ENCODE results near the gene RNF223. TPM values are rescaled to one million over a fixed set of nuclear protein-coding genes. Genes with fewer than 3 reads are reported as not detected.

The RNF223 gene
- total and polyA plus RNA-seq, 2 of the 13 experiments (the other 11 are each of a cell fraction or from before 2014, with no cell fraction given) = 0.03 TPM; not detected in 1

DNA sequence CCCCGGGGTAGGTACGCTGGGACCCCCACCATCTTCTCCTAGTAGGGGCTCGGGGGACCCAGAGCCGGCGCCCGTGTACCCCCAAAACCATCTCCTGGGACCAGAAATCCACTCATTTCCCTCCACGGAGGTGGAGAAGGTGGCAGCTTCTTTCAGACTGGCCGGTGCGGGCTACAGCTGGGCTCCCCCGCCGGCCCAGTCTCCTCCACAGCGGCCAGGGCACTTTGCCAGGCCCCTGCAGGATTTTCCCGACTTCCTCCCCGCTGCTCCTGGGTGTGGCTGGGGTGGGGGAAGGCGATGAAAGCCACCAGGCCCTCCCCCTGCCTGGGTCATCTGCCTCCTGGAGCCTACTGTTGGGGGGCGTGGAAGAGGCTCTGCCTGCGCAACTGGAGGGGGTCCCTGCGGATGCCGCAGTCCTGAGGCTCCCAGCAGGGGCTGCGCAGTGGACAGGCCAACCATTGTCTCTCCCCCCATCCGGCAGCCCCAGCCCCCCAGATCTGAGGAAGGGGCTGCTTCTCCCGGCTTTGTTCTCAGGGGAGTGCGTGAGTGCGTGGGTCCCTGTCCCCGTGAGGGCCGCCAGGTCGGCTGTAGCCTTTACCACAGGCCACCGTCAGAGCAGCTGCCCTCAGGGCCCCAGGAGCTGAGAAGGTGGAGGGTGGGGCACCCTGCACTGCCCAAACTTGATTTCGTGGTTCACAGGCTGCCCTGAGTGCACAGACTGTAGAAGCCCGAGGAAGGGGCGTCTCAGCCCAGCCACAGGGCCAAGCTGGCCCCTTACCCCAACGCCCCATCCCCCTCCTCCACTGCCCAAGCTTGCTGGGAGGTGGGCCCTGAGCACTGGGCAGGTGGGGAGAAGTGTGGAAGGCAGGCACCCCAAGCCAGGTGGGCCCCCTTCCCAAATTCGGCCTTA is 52.8 kb downstream of the RNF223 start:
- intact Hi-C loops (cut with micrococcal nuclease; ENCODE audit: unreplicated experiment) = no loop called here
- Histone ChIP-seq H3K4me2 (ENCODE audit: low read depth, low read length) (peak overlapping the region; percentile 90), H3K27ac (ENCODE audit: extremely low read length, insufficient read depth, low read length) (no peak overlapping the region), H3K4me1 (ENCODE audit: insufficient read depth, low read length) (peaks cover 73% of the 10 kb centered on the region), H3K9me3 (ENCODE audit: low read length) (no peaks in the 10 kb centered on the region), H4K20me1 (ENCODE audit: insufficient read depth, low read length) (peaks cover 31% of the 10 kb centered on the region; the same call in 1 of the 2 replicates), H3K79me2 (ENCODE audit: insufficient read depth, low read length) (peaks cover 23% of the 10 kb centered on the region), H2AFZ (ENCODE audit: low read length) (no peak overlapping the region), H3K9ac (ENCODE audit: insufficient read depth, low read depth, low read length) (peak overlapping the region; percentile 78; the same call in 1 of the 2 replicates), H3K36me3 (replicated peaks in 1 of 2; ENCODE audit: control insufficient read depth in 1 of 2, insufficient read depth in 2 of 2, low read length in 2 of 2) (peaks cover 4 to 10% of the 10 kb centered on the region in 2 experiments; a peak in 3 of 5 replicates), H3K4me3 (replicated peaks in 1 of 3; ENCODE audit: insufficient read depth in 1 of 3, low read depth in 2 of 3, low read length in 3 of 3) (peak overlapping the region; percentile 66 to 83 (median 79)), H3K27me3 (ENCODE audit: control insufficient read depth in 1 of 2, insufficient read depth in 2 of 2, low read length in 2 of 2) (no peaks in the 10 kb centered on the region)
- POLR2A ChIA-PET = interaction anchor here (1.2 to 1.8 kb wide), 3 partner anchors 15 to 43 kb away, joined by 4 to 6 read pairs (median 4); no protein-coding TSS in a partner anchor
- CTCF ChIA-PET (ENCODE audit: low intra/inter-chr PET ratio, low total read pairs) = no interaction called here
- DNase-seq (ENCODE audit: low spot score) = no peak
- in situ Hi-C loops (cut with HindIII; ENCODE audit: extremely low pct_ligation_motif_present, low pct_unique_long_range_greater_than_20kb) = loop anchor here (5.0 kb wide), 1 partner anchor 36 kb away; no protein-coding TSS in a partner anchor
- BruUV-seq (replicated peaks) = no TSS peak
- no peak for FAIRE-seq
- ATAC-seq = no peak
- 38% methylated on average over 17 of the region's 33 CpGs for WGBS (ENCODE audit: low lambda C conversion rate)
- TF ChIP-seq JARID2 (CRISPR knock-in tag; IDR thresholded peaks at IDR 0.05; ENCODE audit: insufficient replicate concordance) (no peak), KDM6A (CRISPR knock-in tag; IDR thresholded peaks at IDR 0.05; ENCODE audit: low read depth) (no peak), ZBTB1 (CRISPR knock-in tag; IDR thresholded peaks at IDR 0.05; ENCODE audit: borderline replicate concordance) (no peak), ZNF768 (CRISPR knock-in tag; IDR thresholded peaks at IDR 0.05) (no peak), RFXAP (CRISPR knock-in tag; IDR thresholded peaks at IDR 0.05; ENCODE audit: borderline replicate concordance) (no peak), SMAD3 (CRISPR knock-in tag; IDR thresholded peaks at IDR 0.05) (no peak), NCOA2 (CRISPR knock-in tag; IDR thresholded peaks at IDR 0.05) (no peak)
- TF ChIP-seq, protein P1, sequence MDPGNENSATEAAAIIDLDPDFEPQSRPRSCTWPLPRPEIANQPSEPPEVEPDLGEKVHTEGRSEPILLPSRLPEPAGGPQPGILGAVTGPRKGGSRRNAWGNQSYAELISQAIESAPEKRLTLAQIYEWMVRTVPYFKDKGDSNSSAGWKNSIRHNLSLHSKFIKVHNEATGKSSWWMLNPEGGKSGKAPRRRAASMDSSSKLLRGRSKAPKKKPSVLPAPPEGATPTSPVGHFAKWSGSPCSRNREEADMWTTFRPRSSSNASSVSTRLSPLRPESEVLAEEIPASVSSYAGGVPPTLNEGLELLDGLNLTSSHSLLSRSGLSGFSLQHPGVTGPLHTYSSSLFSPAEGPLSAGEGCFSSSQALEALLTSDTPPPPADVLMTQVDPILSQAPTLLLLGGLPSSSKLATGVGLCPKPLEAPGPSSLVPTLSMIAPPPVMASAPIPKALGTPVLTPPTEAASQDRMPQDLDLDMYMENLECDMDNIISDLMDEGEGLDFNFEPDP (CRISPR knock-in tag; conservative IDR thresholded peaks at IDR 0.05) = no peak
- TF ChIP-seq, protein P2, sequence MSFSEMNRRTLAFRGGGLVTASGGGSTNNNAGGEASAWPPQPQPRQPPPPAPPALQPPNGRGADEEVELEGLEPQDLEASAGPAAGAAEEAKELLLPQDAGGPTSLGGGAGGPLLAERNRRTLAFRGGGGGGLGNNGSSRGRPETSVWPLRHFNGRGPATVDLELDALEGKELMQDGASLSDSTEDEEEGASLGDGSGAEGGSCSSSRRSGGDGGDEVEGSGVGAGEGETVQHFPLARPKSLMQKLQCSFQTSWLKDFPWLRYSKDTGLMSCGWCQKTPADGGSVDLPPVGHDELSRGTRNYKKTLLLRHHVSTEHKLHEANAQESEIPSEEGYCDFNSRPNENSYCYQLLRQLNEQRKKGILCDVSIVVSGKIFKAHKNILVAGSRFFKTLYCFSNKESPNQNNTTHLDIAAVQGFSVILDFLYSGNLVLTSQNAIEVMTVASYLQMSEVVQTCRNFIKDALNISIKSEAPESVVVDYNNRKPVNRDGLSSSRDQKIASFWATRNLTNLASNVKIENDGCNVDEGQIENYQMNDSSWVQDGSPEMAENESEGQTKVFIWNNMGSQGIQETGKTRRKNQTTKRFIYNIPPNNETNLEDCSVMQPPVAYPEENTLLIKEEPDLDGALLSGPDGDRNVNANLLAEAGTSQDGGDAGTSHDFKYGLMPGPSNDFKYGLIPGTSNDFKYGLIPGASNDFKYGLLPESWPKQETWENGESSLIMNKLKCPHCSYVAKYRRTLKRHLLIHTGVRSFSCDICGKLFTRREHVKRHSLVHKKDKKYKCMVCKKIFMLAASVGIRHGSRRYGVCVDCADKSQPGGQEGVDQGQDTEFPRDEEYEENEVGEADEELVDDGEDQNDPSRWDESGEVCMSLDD (CRISPR knock-in tag; IDR thresholded peaks at IDR 0.05; ENCODE audit: borderline replicate concordance) = peak; percentile 5; the same call in 1 of the 2 replicates
- TF ChIP-seq, protein P3, sequence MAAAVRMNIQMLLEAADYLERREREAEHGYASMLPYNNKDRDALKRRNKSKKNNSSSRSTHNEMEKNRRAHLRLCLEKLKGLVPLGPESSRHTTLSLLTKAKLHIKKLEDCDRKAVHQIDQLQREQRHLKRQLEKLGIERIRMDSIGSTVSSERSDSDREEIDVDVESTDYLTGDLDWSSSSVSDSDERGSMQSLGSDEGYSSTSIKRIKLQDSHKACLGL (CRISPR knock-in tag; IDR thresholded peaks at IDR 0.05) = no peak
- TF ChIP-seq, protein P4, sequence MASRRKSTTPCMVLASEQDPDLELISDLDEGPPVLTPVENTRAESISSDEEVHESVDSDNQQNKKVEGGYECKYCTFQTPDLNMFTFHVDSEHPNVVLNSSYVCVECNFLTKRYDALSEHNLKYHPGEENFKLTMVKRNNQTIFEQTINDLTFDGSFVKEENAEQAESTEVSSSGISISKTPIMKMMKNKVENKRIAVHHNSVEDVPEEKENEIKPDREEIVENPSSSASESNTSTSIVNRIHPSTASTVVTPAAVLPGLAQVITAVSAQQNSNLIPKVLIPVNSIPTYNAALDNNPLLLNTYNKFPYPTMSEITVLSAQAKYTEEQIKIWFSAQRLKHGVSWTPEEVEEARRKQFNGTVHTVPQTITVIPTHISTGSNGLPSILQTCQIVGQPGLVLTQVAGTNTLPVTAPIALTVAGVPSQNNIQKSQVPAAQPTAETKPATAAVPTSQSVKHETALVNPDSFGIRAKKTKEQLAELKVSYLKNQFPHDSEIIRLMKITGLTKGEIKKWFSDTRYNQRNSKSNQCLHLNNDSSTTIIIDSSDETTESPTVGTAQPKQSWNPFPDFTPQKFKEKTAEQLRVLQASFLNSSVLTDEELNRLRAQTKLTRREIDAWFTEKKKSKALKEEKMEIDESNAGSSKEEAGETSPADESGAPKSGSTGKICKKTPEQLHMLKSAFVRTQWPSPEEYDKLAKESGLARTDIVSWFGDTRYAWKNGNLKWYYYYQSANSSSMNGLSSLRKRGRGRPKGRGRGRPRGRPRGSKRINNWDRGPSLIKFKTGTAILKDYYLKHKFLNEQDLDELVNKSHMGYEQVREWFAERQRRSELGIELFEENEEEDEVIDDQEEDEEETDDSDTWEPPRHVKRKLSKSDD (CRISPR knock-in tag; IDR thresholded peaks at IDR 0.05; ENCODE audit: low read depth) = no peak

Data from HepG2 (cell line).